Measurements from ENCODE around the gene SUPT6H. TPM values are rescaled to one million over a fixed set of nuclear protein-coding genes. Genes with fewer than 3 reads are reported as not detected.

The SUPT6H gene
- polyA plus RNA-seq, 1 experiment: 37.1 TPM

- no peak for TF ChIP-seq CTCF (IDR thresholded peaks at IDR 0.05; ENCODE audit: insufficient read depth, low read depth, low read length)
- DNase-seq (ENCODE audit: low read depth): no peak
- ChIA-PET POLR2A (no interaction called here), CTCF (interaction anchor here (0.5 to 4.4 kb wide), 5 partner anchors 11 to 278 kb away, joined by 3 to 21 read pairs (median 4); partner anchors contain the start of gene BLTP2)
- Histone ChIP-seq H3K27me3 (ENCODE audit: control insufficient read depth, insufficient read depth, low read length) (no peaks in the 10 kb centered on the region), H3K36me3 (ENCODE audit: control insufficient read depth, insufficient read depth, low read length) (peaks cover 11% of the 10 kb centered on the region), H3K4me3 (ENCODE audit: low read depth, low read length) (no peak overlapping the region)
Observed at GRCh38 chr17:28623696-28624095, 38.3 kb upstream of the SUPT6H start.

GRCh38 chr17:28624148-28624547 is 37.9 kb upstream of the SUPT6H start:
- H3K4me3 ChIP-seq (ENCODE audit: low read depth, low read length): no peak overlapping the region
- POLR2A ChIA-PET: no interaction called here
- TF ChIP-seq CTCF (IDR thresholded peaks at IDR 0.05; ENCODE audit: insufficient read depth, low read depth, low read length): no peak
- CTCF ChIA-PET: interaction anchor here (0.7 to 4.4 kb wide), 4 partner anchors 11 to 37 kb away, joined by 3 to 21 read pairs (median 4); partner anchors contain the start of genes BLTP2 and SDF2
- H3K27me3 ChIP-seq (ENCODE audit: control insufficient read depth, insufficient read depth, low read length): no peaks in the 10 kb centered on the region
- DNase-seq (ENCODE audit: low read depth): no peak
- H3K36me3 ChIP-seq (ENCODE audit: control insufficient read depth, insufficient read depth, low read length): peaks cover 10% of the 10 kb centered on the region

GRCh38 chr17:28626818-28627217 is 35.2 kb upstream of the SUPT6H start:
- ChIA-PET CTCF (interaction anchor here (0.8 to 1.4 kb wide), 3 partner anchors 12 to 16 kb away, joined by 3 to 11 read pairs (median 3); no protein-coding TSS in a partner anchor), POLR2A (no interaction called here)
- Histone ChIP-seq H3K36me3 (ENCODE audit: control insufficient read depth, insufficient read depth, low read length) (peaks cover 15% of the 10 kb centered on the region), H3K4me3 (ENCODE audit: low read depth, low read length) (no peak overlapping the region), H3K27me3 (ENCODE audit: control insufficient read depth, insufficient read depth, low read length) (no peaks in the 10 kb centered on the region)
- no peak for DNase-seq (ENCODE audit: low read depth)
- TF ChIP-seq CTCF (IDR thresholded peaks at IDR 0.05; ENCODE audit: insufficient read depth, low read depth, low read length): no peak

- no peak for TF ChIP-seq CTCF (IDR thresholded peaks at IDR 0.05; ENCODE audit: insufficient read depth, low read depth, low read length)
- POLR2A ChIA-PET: no interaction called here
- CTCF ChIA-PET: interaction anchor here (1.4 to 1.5 kb wide), 3 partner anchors 10 to 13 kb away, joined by 4 read pairs; no protein-coding TSS in a partner anchor
- Histone ChIP-seq H3K36me3 (ENCODE audit: control insufficient read depth, insufficient read depth, low read length) (peaks cover 52% of the 10 kb centered on the region), H3K27me3 (ENCODE audit: control insufficient read depth, insufficient read depth, low read length) (no peaks in the 10 kb centered on the region), H3K4me3 (ENCODE audit: low read depth, low read length) (no peak overlapping the region)
- no peak for DNase-seq (ENCODE audit: low read depth)
Observed at GRCh38 chr17:28634206-28634865, 27.7 kb upstream of the SUPT6H start.

- H3K4me3 ChIP-seq (ENCODE audit: low read depth, low read length): no peak overlapping the region
- peaks cover 56% of the 10 kb centered on the region for H3K36me3 ChIP-seq (ENCODE audit: control insufficient read depth, insufficient read depth, low read length)
- TF ChIP-seq CTCF (IDR thresholded peaks at IDR 0.05; ENCODE audit: insufficient read depth, low read depth, low read length): no peak
- H3K27me3 ChIP-seq (ENCODE audit: control insufficient read depth, insufficient read depth, low read length): no peaks in the 10 kb centered on the region
- ChIA-PET CTCF (interaction anchor here (1.5 to 1.8 kb wide), 2 partner anchors 9 to 22 kb away, joined by 4 to 5 read pairs; no protein-coding TSS in a partner anchor), POLR2A (no interaction called here)
- DNase-seq (ENCODE audit: low read depth): no peak
Observed at GRCh38 chr17:28635506-28635905, 26.5 kb upstream of the SUPT6H start.
